AG10803 (cell line): ENCODE measurements around the gene ZNF732.
"Not testable (repeated sequence)": the region's sequence is repeated elsewhere in the genome, so short reads cannot be mapped to it uniquely, and the experiment has no call there.

Experiments
- DNase-seq: peaks from one replicate; pipeline ENCODE4 v3.0.0; 2010; ENCODE audit warnings: low read depth
- H3K4me3 ChIP-seq: 2 replicates; pipeline ENCODE4 v1.5.1; 2011; ENCODE audit warnings: mild to moderate bottlenecking, low read length, control low read depth
- CTCF ChIP-seq: conservative IDR thresholded peaks from 2 replicates; pipeline ENCODE4 v1.5.1; 2011; ENCODE audit warnings: mild to moderate bottlenecking, low read length, control low read depth, inconsistent platforms

ZNF732 gene

GRCh38 chr4:253936-254756 is 51.1 kb downstream of the ZNF732 start:
- DNase-seq = no peak
- no peak overlapping the region for H3K4me3 ChIP-seq
- no peak for TF ChIP-seq CTCF

GRCh38 chr4:252065-252601 is 53.1 kb downstream of the ZNF732 start:
- DNase-seq = no peak
- H3K4me3 ChIP-seq = no peak overlapping the region
- no peak for TF ChIP-seq CTCF

DNA sequence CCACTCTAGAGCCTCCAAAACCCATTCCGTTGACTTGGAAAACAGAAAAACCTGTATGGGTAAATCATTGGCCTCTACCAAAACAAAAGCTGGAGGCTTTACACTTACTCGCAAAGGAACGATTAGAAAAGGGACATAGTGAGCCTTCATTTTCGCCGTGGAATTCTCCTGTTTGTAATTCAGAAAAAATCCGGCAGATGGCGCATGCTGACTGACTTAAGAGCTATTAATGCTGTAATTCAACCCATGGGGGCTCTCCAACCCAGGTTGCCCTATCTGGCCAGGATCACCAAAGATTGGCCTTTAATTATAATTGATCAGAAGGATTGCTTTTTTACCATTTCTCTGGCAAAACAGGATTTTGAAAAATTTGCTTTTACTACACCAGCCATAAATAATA is 60.8 kb downstream of the ZNF732 start:
- peak; percentile 6 for DNase-seq
- H3K4me3 ChIP-seq = no peak overlapping the region
- TF ChIP-seq CTCF = peak; percentile 41

DNA sequence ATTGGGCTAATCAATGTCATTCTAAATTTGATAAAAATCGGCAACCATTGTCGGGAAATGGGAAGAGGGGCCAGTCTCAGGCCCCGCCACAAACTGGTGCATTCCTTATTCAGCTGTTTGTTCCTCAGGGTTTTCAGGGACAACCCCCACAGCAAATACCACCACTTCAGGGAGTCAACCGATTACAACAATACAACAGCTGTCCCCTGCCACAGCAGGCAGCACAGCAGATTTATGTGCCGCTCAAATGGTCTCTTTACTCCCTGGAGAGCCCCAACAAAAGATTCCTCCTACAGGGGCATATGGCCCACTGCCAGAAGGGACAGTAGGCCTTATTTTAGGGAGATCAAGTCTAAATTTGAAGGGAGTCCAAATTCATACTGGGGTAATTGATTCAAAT is 61.8 kb downstream of the ZNF732 start:
- DNase-seq = no peak
- TF ChIP-seq CTCF = no peak
- no peak overlapping the region for H3K4me3 ChIP-seq

GRCh38 chr4:242121-242848 is 63.0 kb downstream of the ZNF732 start:
- peak; percentile 46 for DNase-seq
- peak overlapping the region; percentile 45 for H3K4me3 ChIP-seq
- peak; percentile 54 for TF ChIP-seq CTCF

DNA sequence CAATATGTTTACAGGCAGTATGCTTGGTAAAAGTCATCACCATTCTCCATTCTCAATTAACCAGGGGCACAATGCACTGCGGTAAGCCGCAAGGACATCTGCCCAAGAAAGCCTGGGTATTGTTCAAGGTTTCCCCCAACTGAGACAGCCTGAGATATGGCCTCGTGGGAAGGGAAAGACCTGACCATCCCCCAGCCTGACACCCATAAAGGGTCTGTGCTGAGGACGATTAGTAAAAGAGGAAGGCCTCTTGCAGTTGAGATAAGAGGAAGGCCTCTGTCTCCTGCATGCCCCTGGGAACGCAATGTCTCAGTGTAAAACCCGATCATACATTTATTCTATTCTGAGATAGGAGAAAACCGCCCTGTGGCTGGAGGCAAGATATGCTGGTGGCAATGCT is 63.9 kb downstream of the ZNF732 start:
- not testable (repeated sequence) for H3K4me3 ChIP-seq, DNase-seq

GRCh38 chr4:236028-236427 is 69.2 kb downstream of the ZNF732 start:
- no peak overlapping the region for H3K4me3 ChIP-seq
- TF ChIP-seq CTCF = no peak
- DNase-seq = no peak
